Measurements from ENCODE around the gene KCNJ3. TPM values are rescaled to one million over a fixed set of nuclear protein-coding genes. Genes with fewer than 3 reads are reported as not detected.

KCNJ3 gene
- total and polyA plus RNA-seq, 9 of the 15 experiments (the other 6 are each of a cell fraction or from before 2014, with no cell fraction given): not detected

DNA sequence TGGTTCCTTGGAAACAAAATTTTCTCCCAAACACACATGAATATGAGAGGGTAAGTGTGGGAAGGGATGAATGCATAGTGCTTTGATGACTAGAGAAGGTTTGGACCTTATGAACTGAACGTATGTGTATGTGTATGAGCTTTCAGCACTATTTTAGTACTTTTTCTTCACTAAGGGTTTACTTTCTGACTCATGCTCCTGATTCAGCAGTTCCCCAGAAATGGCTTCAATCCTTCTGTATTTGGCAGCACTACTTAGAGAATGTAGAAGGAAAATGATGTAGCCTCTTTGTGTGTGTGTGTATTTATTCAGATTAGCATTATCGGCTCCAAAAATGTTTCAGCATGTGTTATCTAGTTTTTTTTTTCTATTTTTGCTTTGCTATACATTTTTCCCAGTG, 22.2 kb downstream of the KCNJ3 start (continued):
- TF ChIP-seq, protein P1, sequence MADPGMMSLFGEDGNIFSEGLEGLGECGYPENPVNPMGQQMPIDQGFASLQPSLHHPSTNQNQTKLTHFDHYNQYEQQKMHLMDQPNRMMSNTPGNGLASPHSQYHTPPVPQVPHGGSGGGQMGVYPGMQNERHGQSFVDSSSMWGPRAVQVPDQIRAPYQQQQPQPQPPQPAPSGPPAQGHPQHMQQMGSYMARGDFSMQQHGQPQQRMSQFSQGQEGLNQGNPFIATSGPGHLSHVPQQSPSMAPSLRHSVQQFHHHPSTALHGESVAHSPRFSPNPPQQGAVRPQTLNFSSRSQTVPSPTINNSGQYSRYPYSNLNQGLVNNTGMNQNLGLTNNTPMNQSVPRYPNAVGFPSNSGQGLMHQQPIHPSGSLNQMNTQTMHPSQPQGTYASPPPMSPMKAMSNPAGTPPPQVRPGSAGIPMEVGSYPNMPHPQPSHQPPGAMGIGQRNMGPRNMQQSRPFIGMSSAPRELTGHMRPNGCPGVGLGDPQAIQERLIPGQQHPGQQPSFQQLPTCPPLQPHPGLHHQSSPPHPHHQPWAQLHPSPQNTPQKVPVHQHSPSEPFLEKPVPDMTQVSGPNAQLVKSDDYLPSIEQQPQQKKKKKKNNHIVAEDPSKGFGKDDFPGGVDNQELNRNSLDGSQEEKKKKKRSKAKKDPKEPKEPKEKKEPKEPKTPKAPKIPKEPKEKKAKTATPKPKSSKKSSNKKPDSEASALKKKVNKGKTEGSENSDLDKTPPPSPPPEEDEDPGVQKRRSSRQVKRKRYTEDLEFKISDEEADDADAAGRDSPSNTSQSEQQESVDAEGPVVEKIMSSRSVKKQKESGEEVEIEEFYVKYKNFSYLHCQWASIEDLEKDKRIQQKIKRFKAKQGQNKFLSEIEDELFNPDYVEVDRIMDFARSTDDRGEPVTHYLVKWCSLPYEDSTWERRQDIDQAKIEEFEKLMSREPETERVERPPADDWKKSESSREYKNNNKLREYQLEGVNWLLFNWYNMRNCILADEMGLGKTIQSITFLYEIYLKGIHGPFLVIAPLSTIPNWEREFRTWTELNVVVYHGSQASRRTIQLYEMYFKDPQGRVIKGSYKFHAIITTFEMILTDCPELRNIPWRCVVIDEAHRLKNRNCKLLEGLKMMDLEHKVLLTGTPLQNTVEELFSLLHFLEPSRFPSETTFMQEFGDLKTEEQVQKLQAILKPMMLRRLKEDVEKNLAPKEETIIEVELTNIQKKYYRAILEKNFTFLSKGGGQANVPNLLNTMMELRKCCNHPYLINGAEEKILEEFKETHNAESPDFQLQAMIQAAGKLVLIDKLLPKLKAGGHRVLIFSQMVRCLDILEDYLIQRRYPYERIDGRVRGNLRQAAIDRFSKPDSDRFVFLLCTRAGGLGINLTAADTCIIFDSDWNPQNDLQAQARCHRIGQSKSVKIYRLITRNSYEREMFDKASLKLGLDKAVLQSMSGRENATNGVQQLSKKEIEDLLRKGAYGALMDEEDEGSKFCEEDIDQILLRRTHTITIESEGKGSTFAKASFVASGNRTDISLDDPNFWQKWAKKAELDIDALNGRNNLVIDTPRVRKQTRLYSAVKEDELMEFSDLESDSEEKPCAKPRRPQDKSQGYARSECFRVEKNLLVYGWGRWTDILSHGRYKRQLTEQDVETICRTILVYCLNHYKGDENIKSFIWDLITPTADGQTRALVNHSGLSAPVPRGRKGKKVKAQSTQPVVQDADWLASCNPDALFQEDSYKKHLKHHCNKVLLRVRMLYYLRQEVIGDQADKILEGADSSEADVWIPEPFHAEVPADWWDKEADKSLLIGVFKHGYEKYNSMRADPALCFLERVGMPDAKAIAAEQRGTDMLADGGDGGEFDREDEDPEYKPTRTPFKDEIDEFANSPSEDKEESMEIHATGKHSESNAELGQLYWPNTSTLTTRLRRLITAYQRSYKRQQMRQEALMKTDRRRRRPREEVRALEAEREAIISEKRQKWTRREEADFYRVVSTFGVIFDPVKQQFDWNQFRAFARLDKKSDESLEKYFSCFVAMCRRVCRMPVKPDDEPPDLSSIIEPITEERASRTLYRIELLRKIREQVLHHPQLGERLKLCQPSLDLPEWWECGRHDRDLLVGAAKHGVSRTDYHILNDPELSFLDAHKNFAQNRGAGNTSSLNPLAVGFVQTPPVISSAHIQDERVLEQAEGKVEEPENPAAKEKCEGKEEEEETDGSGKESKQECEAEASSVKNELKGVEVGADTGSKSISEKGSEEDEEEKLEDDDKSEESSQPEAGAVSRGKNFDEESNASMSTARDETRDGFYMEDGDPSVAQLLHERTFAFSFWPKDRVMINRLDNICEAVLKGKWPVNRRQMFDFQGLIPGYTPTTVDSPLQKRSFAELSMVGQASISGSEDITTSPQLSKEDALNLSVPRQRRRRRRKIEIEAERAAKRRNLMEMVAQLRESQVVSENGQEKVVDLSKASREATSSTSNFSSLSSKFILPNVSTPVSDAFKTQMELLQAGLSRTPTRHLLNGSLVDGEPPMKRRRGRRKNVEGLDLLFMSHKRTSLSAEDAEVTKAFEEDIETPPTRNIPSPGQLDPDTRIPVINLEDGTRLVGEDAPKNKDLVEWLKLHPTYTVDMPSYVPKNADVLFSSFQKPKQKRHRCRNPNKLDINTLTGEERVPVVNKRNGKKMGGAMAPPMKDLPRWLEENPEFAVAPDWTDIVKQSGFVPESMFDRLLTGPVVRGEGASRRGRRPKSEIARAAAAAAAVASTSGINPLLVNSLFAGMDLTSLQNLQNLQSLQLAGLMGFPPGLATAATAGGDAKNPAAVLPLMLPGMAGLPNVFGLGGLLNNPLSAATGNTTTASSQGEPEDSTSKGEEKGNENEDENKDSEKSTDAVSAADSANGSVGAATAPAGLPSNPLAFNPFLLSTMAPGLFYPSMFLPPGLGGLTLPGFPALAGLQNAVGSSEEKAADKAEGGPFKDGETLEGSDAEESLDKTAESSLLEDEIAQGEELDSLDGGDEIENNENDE (IDR thresholded peaks at IDR 0.05; ENCODE audit: low read depth, low read length): no peak
- TF ChIP-seq ZNF644 (tag; IDR thresholded peaks at IDR 0.05; ENCODE audit: low read depth) (no peak), CHD4 (IDR thresholded peaks at IDR 0.05; ENCODE audit: insufficient read depth, insufficient replicate concordance, low read depth, low read length, poor library complexity, severe bottlenecking) (no peak), NFYB (IDR thresholded peaks at IDR 0.05; ENCODE audit: extremely low read depth, insufficient read length) (no peak), PPARD (CRISPR knock-in tag; IDR thresholded peaks at IDR 0.05) (no peak), HOXB6 (CRISPR knock-in tag; IDR thresholded peaks at IDR 0.05; ENCODE audit: borderline replicate concordance) (no peak), MECOM (CRISPR knock-in tag; IDR thresholded peaks at IDR 0.05) (no peak), TBP (optimal IDR thresholded peaks at IDR 0.05; ENCODE audit: low read depth, low read length) (no peak), SIN3A (IDR thresholded peaks at IDR 0.05; ENCODE audit: borderline replicate concordance in 2 of 2, control insufficient read depth in 1 of 2, low read depth in 2 of 2, low read length in 2 of 2) (no peak), JUN (IDR thresholded peaks at IDR 0.05; ENCODE audit: borderline replicate concordance, low read depth, low read length) (no peak), JUN (CRISPR knock-in tag; IDR thresholded peaks at IDR 0.05; ENCODE audit: borderline replicate concordance) (no peak), NFIX (CRISPR knock-in tag; IDR thresholded peaks at IDR 0.05; ENCODE audit: low read depth) (no peak), BCOR (IDR thresholded peaks at IDR 0.05) (no peak), SPI1 (IDR thresholded peaks at IDR 0.05; ENCODE audit: borderline replicate concordance, low read depth, low read length) (no peak)
- TF ChIP-seq, protein P2, sequence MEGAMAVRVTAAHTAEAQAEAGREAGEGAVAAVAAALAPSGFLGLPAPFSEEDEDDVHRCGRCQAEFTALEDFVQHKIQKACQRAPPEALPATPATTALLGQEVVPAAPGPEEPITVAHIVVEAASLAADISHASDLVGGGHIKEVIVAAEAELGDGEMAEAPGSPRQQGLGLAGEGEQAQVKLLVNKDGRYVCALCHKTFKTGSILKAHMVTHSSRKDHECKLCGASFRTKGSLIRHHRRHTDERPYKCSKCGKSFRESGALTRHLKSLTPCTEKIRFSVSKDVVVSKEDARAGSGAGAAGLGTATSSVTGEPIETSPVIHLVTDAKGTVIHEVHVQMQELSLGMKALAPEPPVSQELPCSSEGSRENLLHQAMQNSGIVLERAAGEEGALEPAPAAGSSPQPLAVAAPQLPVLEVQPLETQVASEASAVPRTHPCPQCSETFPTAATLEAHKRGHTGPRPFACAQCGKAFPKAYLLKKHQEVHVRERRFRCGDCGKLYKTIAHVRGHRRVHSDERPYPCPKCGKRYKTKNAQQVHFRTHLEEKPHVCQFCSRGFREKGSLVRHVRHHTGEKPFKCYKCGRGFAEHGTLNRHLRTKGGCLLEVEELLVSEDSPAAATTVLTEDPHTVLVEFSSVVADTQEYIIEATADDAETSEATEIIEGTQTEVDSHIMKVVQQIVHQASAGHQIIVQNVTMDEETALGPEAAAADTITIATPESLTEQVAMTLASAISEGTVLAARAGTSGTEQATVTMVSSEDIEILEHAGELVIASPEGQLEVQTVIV (CRISPR knock-in tag; IDR thresholded peaks at IDR 0.05; ENCODE audit: borderline replicate concordance): no peak
